GM21447 (cell line): ENCODE measurements around the gene PIGQ.

Experiments used
- ATAC-seq: cut with Tn5 transposase; IDR thresholded peaks from one replicate; pipeline ENCODE4 v1.9.1; 2021; ENCODE audit not compliant: unreplicated experiment

The PIGQ gene

GRCh38 chr16:598823-599739 is 29.3 kb downstream of the PIGQ start:
- ATAC-seq = no peak

GRCh38 chr16:600781-601180 is 31.0 kb downstream of the PIGQ start:
- no peak for ATAC-seq

GRCh38 chr16:603933-604332 is 34.2 kb downstream of the PIGQ start:
- no peak for ATAC-seq

GRCh38 chr16:606656-607307 is 37.0 kb downstream of the PIGQ start:
- no peak for ATAC-seq

GRCh38 chr16:608019-608418 is 38.3 kb downstream of the PIGQ start:
- ATAC-seq = no peak

- ATAC-seq = no peak
Measured at GRCh38 chr16:609316-609715, 39.5 kb downstream of the PIGQ start.

- no peak for ATAC-seq
Measured at GRCh38 chr16:609984-610383, 40.2 kb downstream of the PIGQ start.

- no peak for ATAC-seq
Measured at GRCh38 chr16:610513-611381, 41.0 kb downstream of the PIGQ start.

GRCh38 chr16:615122-615521 is 45.4 kb downstream of the PIGQ start:
- ATAC-seq = no peak

GRCh38 chr16:616733-617586 is 47.2 kb downstream of the PIGQ start:
- ATAC-seq = no peak

GRCh38 chr16:617855-618254 is 48.1 kb downstream of the PIGQ start:
- no peak for ATAC-seq

- no peak for ATAC-seq
Measured at GRCh38 chr16:619476-620100, 49.8 kb downstream of the PIGQ start.

- no peak for ATAC-seq
Measured at GRCh38 chr16:620700-621525, 51.1 kb downstream of the PIGQ start.

- no peak for ATAC-seq
Measured at GRCh38 chr16:621526-622105, 51.8 kb downstream of the PIGQ start.

- ATAC-seq = no peak
Measured at GRCh38 chr16:622920-623280, 53.1 kb downstream of the PIGQ start.

- ATAC-seq = no peak
Measured at GRCh38 chr16:624526-625070, 54.8 kb downstream of the PIGQ start.

- no peak for ATAC-seq
Measured at GRCh38 chr16:625117-625976, 55.6 kb downstream of the PIGQ start.
